Karpas-422 (cell line): Measurements from ENCODE around the gene EMC10. TPM values are rescaled to one million over a fixed set of nuclear protein-coding genes. Genes with fewer than 3 reads are reported as not detected.

Experiments used
- DNase-seq: peaks from one replicate; pipeline ENCODE4 v3.0.0-alpha.2; 2015
- H2AFZ ChIP-seq: fragments of 200-600 bp; sonication (generic); 2 replicates; pipeline ENCODE4 v1.6.1; 2014; ENCODE audit warnings: antibody characterized with exemption, low read length, mixed read lengths
- H3K27ac ChIP-seq: fragments of 200-600 bp; sonication (generic); 2 replicates; pipeline ENCODE4 v1.5.1; 2014; ENCODE audit warnings: mild to moderate bottlenecking, low read length, moderate library complexity
- H3K27me3 ChIP-seq: fragments of 200-600 bp; sonication (generic); 2 replicates; pipeline ENCODE4 v1.6.1; 2014; ENCODE audit warnings: low read length, mixed read lengths
- H3K36me3 ChIP-seq: fragments of 200-600 bp; sonication (generic); 2 replicates; pipeline ENCODE4 v1.6.1; 2014; ENCODE audit warnings: low read length, mixed read lengths; ENCODE audit not compliant: insufficient read depth
- H3K4me1 ChIP-seq: fragments of 200-600 bp; sonication (generic); 2 replicates; pipeline ENCODE4 v1.6.1; 2014; ENCODE audit warnings: mild to moderate bottlenecking, low read length, mixed read lengths
- H3K4me2 ChIP-seq: fragments of 200-600 bp; sonication (generic); 2 replicates; pipeline ENCODE4 v1.6.1; 2014; ENCODE audit warnings: low read length, low read depth, mild to moderate bottlenecking; ENCODE audit not compliant: poor library complexity, severe bottlenecking
- H3K4me3 ChIP-seq: fragments of 200-600 bp; sonication (generic); 2 replicates; pipeline ENCODE4 v1.5.1; 2014; ENCODE audit warnings: mild to moderate bottlenecking, antibody characterized with exemption, low read length, mixed read lengths
- H3K79me2 ChIP-seq: fragments of 200-600 bp; sonication (generic); 2 replicates; pipeline ENCODE4 v1.6.1; 2014; ENCODE audit warnings: mild to moderate bottlenecking, low read length, mixed read lengths
- H3K9ac ChIP-seq: fragments of 200-600 bp; sonication (generic); 2 replicates; pipeline ENCODE4 v1.6.0; 2014; ENCODE audit warnings: low read length
- H3K9me2 ChIP-seq: fragments of 200-600 bp; sonication (generic), shearing (Covaris generic); replicated peaks from 2 replicates; pipeline ENCODE4 v1.6.0; 2014; ENCODE audit warnings: mild to moderate bottlenecking, low read length, moderate library complexity; ENCODE audit not compliant: insufficient read depth
- H3K9me3 ChIP-seq: fragments of 300-700, 200-600 bp; sonication (generic); 2 replicates; pipeline ENCODE4 v1.6.1; 2014; ENCODE audit warnings: low read length, mixed read lengths
- H4K20me1 ChIP-seq: fragments of 200-600 bp; sonication (generic); 2 replicates; pipeline ENCODE4 v1.6.1; 2014; ENCODE audit warnings: mild to moderate bottlenecking, antibody characterized with exemption, low read length, low read depth; ENCODE audit not compliant: insufficient read depth
- total RNA-seq: library from RNA; depleted of rRNA; stranded (reverse); fragments of >200 nt; shearing (Covaris generic); gene quantifications from 2 replicates; pipeline ENCODE4 v1.2.3, GENCODE V29; 2014; ENCODE audit warnings: low replicate concordance

Gene EMC10
- total RNA-seq, 1 experiment from 2014 or later = 63.7 TPM

DNA sequence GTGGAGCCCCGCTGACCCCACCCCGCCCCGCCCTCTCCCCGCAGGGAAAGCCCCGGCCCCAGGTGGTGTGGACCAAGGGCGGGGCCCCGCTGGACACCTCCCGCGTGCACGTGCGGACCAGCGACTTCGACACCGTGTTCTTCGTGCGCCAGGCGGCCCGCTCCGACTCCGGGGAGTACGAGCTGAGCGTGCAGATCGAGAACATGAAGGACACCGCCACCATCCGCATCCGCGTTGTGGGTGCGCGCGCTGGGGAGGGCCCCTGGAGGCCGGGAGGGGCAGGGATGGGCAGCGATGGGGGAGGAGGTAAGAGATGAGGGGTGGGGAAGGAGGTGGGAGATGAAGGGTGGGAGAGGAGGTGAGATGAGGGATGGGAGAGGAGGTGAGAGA is 17.2 kb upstream of the EMC10 start:
- Histone ChIP-seq H2AFZ (no peak overlapping the region), H4K20me1 (no peaks in the 10 kb centered on the region), H3K9me3 (no peaks in the 10 kb centered on the region), H3K9me2 (no peaks in the 10 kb centered on the region), H3K9ac (no peak overlapping the region), H3K4me1 (peaks cover 18% of the 10 kb centered on the region), H3K79me2 (no peaks in the 10 kb centered on the region), H3K27me3 (no peaks in the 10 kb centered on the region), H3K4me2 (no peak overlapping the region), H3K36me3 (no peaks in the 10 kb centered on the region), H3K27ac (no peak overlapping the region), H3K4me3 (no peak overlapping the region)
- DNase-seq = no peak

- Histone ChIP-seq H3K4me3 (peak overlapping the region; percentile 42; the same call in 1 of the 2 replicates), H3K9me2 (no peaks in the 10 kb centered on the region), H3K4me2 (peak overlapping the region; percentile 56), H3K4me1 (peaks cover 18% of the 10 kb centered on the region), H3K9me3 (no peaks in the 10 kb centered on the region), H3K27me3 (no peaks in the 10 kb centered on the region), H3K27ac (peak overlapping the region; percentile 90), H2AFZ (peak overlapping the region; percentile 31; the same call in 1 of the 2 replicates), H3K36me3 (no peaks in the 10 kb centered on the region), H3K79me2 (no peaks in the 10 kb centered on the region), H3K9ac (peak overlapping the region; percentile 54), H4K20me1 (no peaks in the 10 kb centered on the region)
- no peak for DNase-seq
Observed at GRCh38 chr19:50459638-50460037, 16.7 kb upstream of the EMC10 start.

GRCh38 chr19:50460161-50460765 is 16.0 kb upstream of the EMC10 start:
- H2AFZ ChIP-seq = peak overlapping the region; percentile 31; the same call in 1 of the 2 replicates
- no peaks in the 10 kb centered on the region for H3K36me3 ChIP-seq
- no peaks in the 10 kb centered on the region for H3K27me3 ChIP-seq
- peak overlapping the region; percentile 90 for H3K27ac ChIP-seq
- peaks cover 18% of the 10 kb centered on the region for H3K4me1 ChIP-seq
- peak overlapping the region; percentile 56 for H3K4me2 ChIP-seq
- no peaks in the 10 kb centered on the region for H3K9me2 ChIP-seq
- no peaks in the 10 kb centered on the region for H3K9me3 ChIP-seq
- H3K4me3 ChIP-seq = peak overlapping the region; percentile 42; the same call in 1 of the 2 replicates
- no peaks in the 10 kb centered on the region for H3K79me2 ChIP-seq
- DNase-seq = peak; percentile 83
- peak overlapping the region; percentile 54 for H3K9ac ChIP-seq
- H4K20me1 ChIP-seq = no peaks in the 10 kb centered on the region

DNA sequence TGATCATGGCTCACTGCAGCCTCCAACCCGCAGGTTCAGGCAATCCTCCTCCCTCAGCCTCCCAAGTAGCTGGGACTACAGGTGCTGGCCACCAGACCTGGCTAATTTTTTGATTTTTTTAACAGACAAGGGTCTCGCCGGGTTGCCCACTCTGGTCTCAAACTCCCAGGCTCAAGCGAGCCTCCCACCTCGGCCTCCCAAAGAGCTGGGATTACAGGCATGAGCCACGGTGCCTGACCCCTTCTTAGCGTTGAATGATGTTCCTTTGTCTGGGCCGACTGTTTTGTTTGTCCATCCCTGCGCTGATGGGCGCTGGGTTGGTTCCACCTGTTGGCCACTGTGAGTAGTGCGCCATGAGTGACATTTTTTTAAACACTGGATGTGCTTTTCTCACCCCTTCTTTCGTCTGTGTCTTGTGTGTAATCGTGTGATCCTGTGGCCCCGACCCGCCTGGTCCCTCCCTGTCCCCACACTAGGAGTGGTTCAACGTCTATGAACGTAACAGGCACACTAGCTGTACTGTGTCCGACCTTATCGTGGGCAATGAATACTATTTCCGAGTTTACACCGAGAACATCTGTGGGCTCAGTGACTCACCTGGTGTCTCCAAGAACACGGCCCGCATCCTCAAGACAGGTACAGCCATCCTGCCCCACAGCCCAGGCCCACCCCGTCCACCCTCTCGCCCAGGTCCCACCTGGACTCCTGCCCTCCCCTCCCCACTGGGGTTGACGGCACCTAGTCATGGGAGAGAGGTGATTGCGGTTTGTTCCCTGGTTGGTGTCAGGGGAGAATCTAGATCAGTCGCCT is 15.0 kb upstream of the EMC10 start:
- H2AFZ ChIP-seq = no peak overlapping the region
- peak overlapping the region; percentile 90 for H3K27ac ChIP-seq

DNA sequence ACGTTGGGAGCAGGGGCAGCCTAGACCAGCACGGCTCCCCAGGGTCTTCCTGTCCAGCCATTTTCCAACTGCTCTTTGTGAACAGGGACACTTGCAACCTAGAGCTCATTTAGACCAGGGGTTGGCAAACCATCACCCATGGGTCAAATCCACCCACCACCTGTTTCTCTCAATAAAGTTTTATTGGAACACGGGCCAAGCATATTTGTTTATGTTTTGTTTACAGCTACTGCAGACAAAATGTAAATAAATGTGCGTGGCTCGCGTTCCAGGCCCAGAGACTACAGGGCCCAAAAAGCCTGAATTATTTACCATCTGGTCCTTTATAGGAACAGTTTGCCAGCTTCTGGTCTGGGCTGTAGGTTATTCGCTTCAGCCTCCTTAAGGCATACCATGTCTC is 13.3 kb upstream of the EMC10 start:
- H4K20me1 ChIP-seq = no peaks in the 10 kb centered on the region
- H3K4me3 ChIP-seq = no peak overlapping the region
- H3K4me2 ChIP-seq = no peak overlapping the region
- no peaks in the 10 kb centered on the region for H3K9me3 ChIP-seq
- no peak overlapping the region for H3K27ac ChIP-seq
- H3K9ac ChIP-seq = no peak overlapping the region
- peaks cover 18% of the 10 kb centered on the region for H3K4me1 ChIP-seq
- DNase-seq = no peak
- H3K79me2 ChIP-seq = no peaks in the 10 kb centered on the region
- H3K9me2 ChIP-seq = no peaks in the 10 kb centered on the region
- H2AFZ ChIP-seq = no peak overlapping the region
- no peaks in the 10 kb centered on the region for H3K27me3 ChIP-seq
- H3K36me3 ChIP-seq = no peaks in the 10 kb centered on the region

More for the DNA sequence above, 15.0 kb upstream of the EMC10 start:
- no peaks in the 10 kb centered on the region for H3K79me2 ChIP-seq
- H3K4me2 ChIP-seq = no peak overlapping the region
- H3K4me3 ChIP-seq = no peak overlapping the region
- no peaks in the 10 kb centered on the region for H3K9me3 ChIP-seq
- peaks cover 18% of the 10 kb centered on the region for H3K4me1 ChIP-seq
- H3K36me3 ChIP-seq = no peaks in the 10 kb centered on the region
- H3K27me3 ChIP-seq = no peaks in the 10 kb centered on the region
- peak; percentile 93 for DNase-seq
- no peak overlapping the region; the same call in 1 of the 2 replicates for H3K9ac ChIP-seq
- H3K9me2 ChIP-seq = no peaks in the 10 kb centered on the region
- H4K20me1 ChIP-seq = no peaks in the 10 kb centered on the region

GRCh38 chr19:50464348-50464747 is 12.0 kb upstream of the EMC10 start:
- H3K9me2 ChIP-seq = no peaks in the 10 kb centered on the region
- DNase-seq = no peak
- H3K27ac ChIP-seq = no peak overlapping the region
- no peaks in the 10 kb centered on the region for H4K20me1 ChIP-seq
- peaks cover 18% of the 10 kb centered on the region for H3K4me1 ChIP-seq
- no peaks in the 10 kb centered on the region for H3K79me2 ChIP-seq
- no peaks in the 10 kb centered on the region for H3K36me3 ChIP-seq
- H3K9me3 ChIP-seq = no peaks in the 10 kb centered on the region
- no peaks in the 10 kb centered on the region for H3K27me3 ChIP-seq
- H2AFZ ChIP-seq = no peak overlapping the region
- H3K9ac ChIP-seq = no peak overlapping the region
- H3K4me3 ChIP-seq = no peak overlapping the region
- H3K4me2 ChIP-seq = no peak overlapping the region

DNA sequence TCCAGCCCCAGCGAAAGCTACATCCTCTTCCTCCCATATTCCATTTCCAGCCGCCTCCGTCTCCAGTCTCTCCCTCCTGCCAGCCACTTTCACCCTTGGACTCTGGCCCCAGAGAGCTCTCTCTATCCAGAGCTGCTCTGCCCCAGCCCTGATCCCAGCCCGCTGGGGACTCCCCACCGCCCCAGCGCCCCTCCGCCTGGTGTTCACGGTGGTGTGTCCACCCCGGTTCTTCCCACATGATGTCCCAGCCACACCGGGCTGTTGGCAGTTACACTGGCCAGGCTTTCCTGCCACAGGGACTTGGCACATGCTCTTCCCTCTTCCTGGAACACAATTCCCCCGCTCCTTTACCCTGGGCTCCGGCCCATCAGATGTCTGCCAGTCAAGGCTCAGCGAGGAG is 11.3 kb upstream of the EMC10 start:
- H3K9ac ChIP-seq = no peak overlapping the region
- no peak for DNase-seq
- no peaks in the 10 kb centered on the region for H3K9me3 ChIP-seq
- H3K4me3 ChIP-seq = no peak overlapping the region
- H3K9me2 ChIP-seq = no peaks in the 10 kb centered on the region
- H3K27me3 ChIP-seq = no peaks in the 10 kb centered on the region
- no peaks in the 10 kb centered on the region for H3K36me3 ChIP-seq
- H3K4me2 ChIP-seq = no peak overlapping the region
- H3K79me2 ChIP-seq = no peaks in the 10 kb centered on the region
- no peak overlapping the region for H3K27ac ChIP-seq
- peaks cover 11% of the 10 kb centered on the region for H3K4me1 ChIP-seq
- H4K20me1 ChIP-seq = no peaks in the 10 kb centered on the region
- no peak overlapping the region for H2AFZ ChIP-seq

DNA sequence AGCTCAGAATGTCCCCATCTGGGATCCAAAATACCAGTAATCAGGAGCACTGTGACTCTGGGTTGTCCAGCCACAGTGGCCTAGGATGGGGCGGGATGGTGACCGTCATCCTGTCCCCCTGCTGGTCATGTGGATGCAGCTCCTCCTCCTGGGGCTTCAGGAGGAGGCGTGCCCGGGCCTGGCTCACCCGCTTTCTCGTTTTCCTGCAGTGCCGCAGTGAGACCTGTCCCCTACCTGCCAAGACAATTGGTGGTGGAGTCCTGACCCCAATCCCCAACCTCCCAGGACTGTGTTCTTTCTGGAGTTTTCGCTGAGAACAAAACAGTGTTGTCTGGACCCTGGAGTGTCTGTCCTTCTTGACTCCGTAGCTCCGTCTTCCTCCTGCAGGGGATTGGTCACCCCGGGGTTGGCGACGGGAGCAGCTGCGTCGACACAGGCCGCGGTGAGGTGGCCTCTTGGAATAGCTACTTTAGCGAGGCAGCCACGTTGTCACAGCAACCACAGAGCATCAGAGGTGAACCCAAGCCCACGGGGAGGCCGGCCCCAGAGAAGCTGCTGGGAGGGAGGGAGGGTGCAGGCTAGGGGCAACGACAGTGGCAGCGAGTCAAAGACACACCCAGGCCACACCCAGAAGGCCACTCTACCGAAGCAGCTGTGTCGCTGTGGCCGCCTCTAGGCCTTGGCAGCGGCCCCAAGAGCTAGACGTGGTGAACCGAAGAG is 10.2 kb upstream of the EMC10 start:
- Histone ChIP-seq H3K9me2 (no peaks in the 10 kb centered on the region), H3K36me3 (no peaks in the 10 kb centered on the region), H3K4me2 (no peak overlapping the region), H3K27me3 (no peaks in the 10 kb centered on the region), H4K20me1 (no peaks in the 10 kb centered on the region), H2AFZ (no peak overlapping the region), H3K79me2 (no peaks in the 10 kb centered on the region), H3K9ac (no peak overlapping the region), H3K9me3 (no peaks in the 10 kb centered on the region), H3K4me1 (no peaks in the 10 kb centered on the region), H3K4me3 (no peak overlapping the region), H3K27ac (no peak overlapping the region)
- no peak for DNase-seq
